HG02759 (cell line): ENCODE results near the gene GDNF.
"Not testable (repeated sequence)": the region's sequence is repeated elsewhere in the genome, so short reads cannot be mapped to it uniquely, and the experiment has no call there.

ENCODE experiments used
- ATAC-seq: cut with Tn5 transposase; IDR thresholded peaks from one replicate; pipeline ENCODE4 v1.9.1; 2021; ENCODE audit warnings: mild to moderate bottlenecking, moderate library complexity; ENCODE audit not compliant: unreplicated experiment

Gene GDNF

DNA sequence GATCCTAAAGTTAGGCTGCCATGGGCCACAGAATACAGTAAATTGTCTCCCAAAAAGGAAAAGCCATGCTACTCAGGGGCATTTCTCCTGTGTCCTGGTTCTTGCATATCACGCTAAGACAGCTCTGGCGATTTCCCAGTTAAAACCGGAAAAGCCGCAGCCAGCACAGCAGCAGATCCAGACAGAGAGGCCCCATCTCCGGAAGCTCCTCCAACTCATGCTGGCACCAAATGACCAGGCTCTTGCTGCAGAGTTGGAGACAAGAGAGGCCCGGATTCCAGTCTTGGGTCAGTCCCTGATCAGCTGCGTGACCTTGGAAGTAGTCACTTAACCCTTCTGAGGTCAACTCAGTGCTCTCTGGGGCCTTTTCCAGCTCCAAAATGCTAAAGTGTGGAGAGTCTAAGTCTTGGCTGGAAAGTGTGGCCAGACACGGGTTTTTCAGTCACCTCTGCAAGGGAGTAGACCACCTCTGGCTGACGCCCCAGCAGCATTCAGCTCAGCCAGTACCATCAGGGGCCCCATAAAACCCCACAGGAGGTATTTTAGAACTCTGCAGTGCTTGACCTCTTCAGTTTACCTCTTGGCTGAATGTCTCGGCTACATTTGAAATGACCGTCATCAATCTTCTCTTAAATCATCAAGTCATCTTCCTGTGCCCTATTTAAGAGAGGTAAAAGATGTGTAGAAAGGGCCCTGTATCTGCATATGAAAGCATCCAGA, 16.2 kb downstream of the GDNF start:
- ATAC-seq, result no peak

- no peak for ATAC-seq
These were observed 23.0 kb downstream of the GDNF start for GRCh38 chr5:37816883-37817282.

DNA sequence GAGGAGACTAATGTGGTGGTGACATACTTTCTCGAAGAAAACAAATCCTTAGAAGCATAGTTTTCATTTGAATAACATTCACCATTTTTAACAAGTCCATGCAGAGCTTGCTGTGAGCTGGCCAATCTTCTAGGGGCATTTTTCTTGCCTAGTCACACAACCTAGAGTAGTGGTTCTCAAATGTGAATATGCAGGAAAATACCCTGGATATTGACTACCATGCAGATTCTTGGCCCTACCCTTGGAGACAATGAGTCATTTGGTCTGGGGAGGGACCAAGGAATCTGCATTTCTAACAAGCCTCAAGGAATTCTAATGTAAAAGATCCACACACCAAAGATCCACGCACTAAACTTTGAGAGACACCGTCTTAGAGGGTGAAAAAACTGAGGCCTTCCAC, 23.5 kb downstream of the GDNF start:
- no peak for ATAC-seq

DNA sequence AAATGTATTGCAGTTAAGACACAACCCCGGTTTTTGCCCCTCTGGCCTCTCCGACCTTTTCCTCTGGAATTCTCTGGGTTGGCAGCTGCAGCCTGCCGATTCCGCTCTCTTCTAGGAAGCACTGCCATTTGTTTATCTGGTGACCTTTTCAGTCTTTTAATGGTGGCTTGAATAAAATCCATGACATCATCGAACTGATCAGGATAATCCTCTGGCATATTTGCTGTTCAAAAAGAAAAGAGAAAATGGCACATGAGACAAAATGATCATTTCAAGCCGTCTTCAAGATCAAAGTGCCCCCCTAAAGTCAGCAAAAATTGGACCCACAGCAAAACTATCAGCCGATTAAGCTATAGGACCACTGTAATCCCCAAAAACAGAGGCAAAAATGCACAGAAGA, 23.9 kb downstream of the GDNF start:
- no peak for ATAC-seq

DNA sequence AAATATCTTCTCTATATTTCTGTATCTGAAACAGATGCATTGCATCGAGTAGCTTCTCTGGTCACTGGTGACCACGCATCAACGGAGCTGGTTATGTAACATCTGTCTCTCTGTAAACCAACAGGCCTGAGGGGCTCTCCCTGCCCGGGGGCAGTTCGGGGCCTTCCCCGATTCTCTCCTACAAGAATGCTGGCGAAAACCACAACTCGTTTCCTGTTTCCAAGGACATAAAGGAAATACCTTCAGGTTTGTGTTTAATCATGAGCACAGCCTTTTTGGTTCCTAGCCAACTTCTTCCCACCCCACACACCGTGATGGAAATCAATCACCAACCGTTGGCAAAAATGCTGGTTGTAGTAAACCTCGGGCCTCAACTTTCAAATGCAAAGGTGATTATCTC, 25.1 kb downstream of the GDNF start:
- ATAC-seq, result peak; percentile 36

GRCh38 chr5:37812365-37812764, 27.5 kb downstream of the GDNF start:
- ATAC-seq, result no peak

- no peak for ATAC-seq
These were observed 28.0 kb downstream of the GDNF start for GRCh38 chr5:37811866-37812265.

GRCh38 chr5:37810311-37810710, 29.5 kb downstream of the GDNF start:
- ATAC-seq, result no peak

GRCh38 chr5:37808945-37809344, 30.9 kb downstream of the GDNF start:
- no peak for ATAC-seq

GRCh38 chr5:37807621-37808301, 32.1 kb downstream of the GDNF start:
- ATAC-seq, result no peak

GRCh38 chr5:37807015-37807414, 32.8 kb downstream of the GDNF start:
- no peak for ATAC-seq

DNA sequence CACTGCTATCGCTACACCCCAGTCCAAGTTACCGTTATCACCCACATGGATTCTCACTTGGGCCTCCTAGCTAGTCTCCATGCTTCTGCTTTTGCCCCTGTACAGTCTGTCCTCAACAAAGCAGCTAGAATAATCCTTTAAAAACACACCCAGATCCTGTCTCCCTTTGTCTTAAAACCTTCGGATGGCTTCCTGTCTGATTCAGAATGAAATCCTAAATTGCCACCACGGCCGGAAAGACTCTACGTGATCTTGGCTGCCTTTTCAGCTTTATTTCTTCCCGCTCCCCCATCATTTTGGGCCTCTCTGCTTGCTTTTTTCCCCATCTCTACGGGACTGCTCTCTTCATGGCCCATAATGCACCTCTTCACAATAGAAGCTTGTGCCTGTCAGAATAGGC, 33.4 kb downstream of the GDNF start:
- no peak for ATAC-seq

DNA sequence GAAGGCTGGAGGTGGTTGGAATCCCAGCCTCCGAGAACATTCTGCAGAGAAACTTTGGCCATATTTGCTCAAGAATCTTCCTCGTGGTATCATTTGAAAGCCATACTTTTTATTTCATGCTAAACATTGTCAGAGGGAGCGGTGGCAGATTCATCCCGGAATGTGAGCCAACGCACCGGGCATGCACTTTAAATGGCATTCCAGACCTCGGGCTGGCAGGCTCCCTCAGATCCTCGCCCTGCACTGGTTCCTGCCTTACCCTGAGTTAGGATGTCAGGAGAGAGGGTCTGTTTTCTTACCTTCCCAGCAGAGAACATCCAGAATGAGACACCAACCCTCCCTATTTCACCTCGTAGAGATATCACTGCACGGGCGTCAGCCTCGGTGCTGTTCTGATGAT, 33.8 kb downstream of the GDNF start:
- ATAC-seq, result no peak

GRCh38 chr5:37804401-37804800, 35.4 kb downstream of the GDNF start:
- ATAC-seq, result no peak

- no peak for ATAC-seq
These were observed 36.4 kb downstream of the GDNF start for GRCh38 chr5:37803487-37803886.

DNA sequence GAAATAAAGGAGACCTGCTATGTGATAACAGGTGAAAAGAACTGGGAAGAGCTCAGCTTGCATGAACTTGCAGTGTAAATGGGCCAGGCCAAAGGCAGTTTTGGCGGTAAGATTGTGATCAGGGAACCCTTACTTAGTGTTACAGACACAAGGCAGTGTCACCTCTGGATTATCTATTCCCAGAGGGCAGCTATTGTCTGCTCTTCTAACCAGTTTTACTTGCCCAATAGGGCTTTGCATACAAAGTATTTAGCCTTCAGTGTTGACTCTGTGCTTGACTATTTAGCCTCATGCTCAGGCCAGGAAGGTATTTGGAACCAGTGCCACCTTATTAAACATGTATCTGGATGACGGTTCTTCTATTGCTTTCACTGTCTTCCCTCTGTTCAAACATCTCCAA, 38.3 kb downstream of the GDNF start:
- no peak for ATAC-seq

GRCh38 chr5:37799865-37800421, 39.9 kb downstream of the GDNF start:
- no peak for ATAC-seq

- not testable (repeated sequence) for ATAC-seq
These were observed 43.4 kb downstream of the GDNF start for GRCh38 chr5:37796435-37796834.

GRCh38 chr5:37795292-37795691, 44.5 kb downstream of the GDNF start:
- not testable (repeated sequence) for ATAC-seq

GRCh38 chr5:37792975-37793631, 46.7 kb downstream of the GDNF start:
- ATAC-seq, result no peak

GRCh38 chr5:37791321-37791720, 48.5 kb downstream of the GDNF start:
- no peak for ATAC-seq

- ATAC-seq, result no peak
These were observed 49.9 kb downstream of the GDNF start for GRCh38 chr5:37789991-37790390.
